OCI-LY3 (cell line): ENCODE results near the gene UBE2E1.
A peak's percentile ranks its signal among the peaks of the same experiment; 100 is the strongest.

ENCODE experiments used
- H2AFZ ChIP-seq: fragments of 200-600, 300-600 bp; shearing (Covaris generic); 2 replicates; pipeline ENCODE4 v1.6.0; 2014; ENCODE audit warnings: antibody characterized with exemption, low read depth, low read length
- H3K27ac ChIP-seq: fragments of 200-600, 300-600 bp; sonication (generic); 2 replicates; pipeline ENCODE4 v1.5.1; 2014; ENCODE audit warnings: mild to moderate bottlenecking, low read length, moderate library complexity, mixed read lengths
- H3K27me3 ChIP-seq: fragments of 200-600, 300-600 bp; sonication (generic); 2 replicates; pipeline ENCODE4 v1.6.1; 2014; ENCODE audit warnings: low read depth, low read length, mixed read lengths
- H3K36me3 ChIP-seq: fragments of 200-600, 300-600 bp; sonication (generic); replicated peaks from 2 replicates; pipeline ENCODE3; 2014; ENCODE audit warnings: low read depth, low read length, mixed read lengths
- H3K4me1 ChIP-seq: fragments of 300-600, 200-600 bp; sonication (generic); 2 replicates; pipeline ENCODE4 v1.6.1; 2014; ENCODE audit warnings: low read length, mixed read lengths
- H3K4me2 ChIP-seq: fragments of 200-600, 300-600 bp; sonication (generic); 2 replicates; pipeline ENCODE4 v1.6.1; 2014; ENCODE audit warnings: low read length, mixed read lengths
- H3K4me3 ChIP-seq: fragments of 300-600, 200-600 bp; sonication (generic); 2 replicates; pipeline ENCODE4 v1.5.1; 2014; ENCODE audit warnings: antibody characterized with exemption, mild to moderate bottlenecking, low read length, moderate library complexity
- H3K79me2 ChIP-seq: fragments of 300-600, 200-600 bp; shearing (Covaris generic); 2 replicates; pipeline ENCODE4 v1.6.1; 2014; ENCODE audit warnings: mild to moderate bottlenecking, low read length, mixed read lengths
- H3K9ac ChIP-seq: fragments of 300-600, 200-600 bp; shearing (Covaris generic); 2 replicates; pipeline ENCODE4 v1.6.0; 2014; ENCODE audit warnings: mild to moderate bottlenecking, low read length, moderate library complexity
- H3K9me3 ChIP-seq: fragments of 200-600, 300-600 bp; shearing (Covaris generic); 2 replicates; pipeline ENCODE4 v1.6.1; 2014; ENCODE audit warnings: low read length, mixed read lengths; ENCODE audit not compliant: insufficient read depth
- H4K20me1 ChIP-seq: fragments of 200-600, 300-600 bp; sonication (generic); 2 replicates; pipeline ENCODE4 v1.6.1; 2016; ENCODE audit warnings: low read length, mixed read lengths; ENCODE audit not compliant: insufficient read depth
- CTCF ChIP-seq: fragments of 200-600, 300-600 bp; sonication (generic); IDR thresholded peaks from 2 replicates; pipeline ENCODE4 v1.5.1; 2014; ENCODE audit warnings: antibody characterized with exemption, low read length, low read depth
- EZH2phosphoT487 ChIP-seq: fragments of 200-600 bp; shearing (Covaris generic); IDR thresholded peaks from 2 replicates; pipeline ENCODE4 v1.6.1; 2018; ENCODE audit warnings: antibody characterized with exemption, mixed run types, low read depth

UBE2E1 gene

GRCh38 chr3:23795096-23795495 is 10.7 kb upstream of the UBE2E1 start:
- no peak overlapping the region for H3K27ac ChIP-seq
- H3K4me3 ChIP-seq: no peak overlapping the region
- no peaks in the 10 kb centered on the region for H3K36me3 ChIP-seq
- TF ChIP-seq EZH2phosphoT487 (no peak), CTCF (no peak)
- no peak overlapping the region for H2AFZ ChIP-seq
- no peak overlapping the region for H3K4me2 ChIP-seq
- H4K20me1 ChIP-seq: peaks cover 15% of the 10 kb centered on the region
- H3K9ac ChIP-seq: no peak overlapping the region
- peaks cover 28% of the 10 kb centered on the region for H3K4me1 ChIP-seq
- no peaks in the 10 kb centered on the region for H3K9me3 ChIP-seq
- peaks cover 71% of the 10 kb centered on the region for H3K27me3 ChIP-seq
- H3K79me2 ChIP-seq: no peaks in the 10 kb centered on the region

- TF ChIP-seq EZH2phosphoT487 (no peak), CTCF (no peak)
- Histone ChIP-seq H3K27ac (no peak overlapping the region), H3K4me3 (no peak overlapping the region), H3K9me3 (no peaks in the 10 kb centered on the region), H2AFZ (no peak overlapping the region), H3K9ac (no peak overlapping the region), H3K36me3 (no peaks in the 10 kb centered on the region), H3K4me1 (peaks cover 28% of the 10 kb centered on the region), H4K20me1 (peaks cover 13% of the 10 kb centered on the region), H3K4me2 (no peak overlapping the region), H3K79me2 (no peaks in the 10 kb centered on the region), H3K27me3 (peaks cover 71% of the 10 kb centered on the region)
These were observed 9.2 kb upstream of the UBE2E1 start for GRCh38 chr3:23796518-23796917.

- no peak overlapping the region for H2AFZ ChIP-seq
- H3K9me3 ChIP-seq: no peaks in the 10 kb centered on the region
- H3K27ac ChIP-seq: no peak overlapping the region
- H3K4me1 ChIP-seq: peaks cover 28% of the 10 kb centered on the region
- no peak overlapping the region for H3K9ac ChIP-seq
- H4K20me1 ChIP-seq: peaks cover 9% of the 10 kb centered on the region
- H3K27me3 ChIP-seq: peaks cover 66% of the 10 kb centered on the region
- H3K4me2 ChIP-seq: peak overlapping the region; percentile 73
- TF ChIP-seq EZH2phosphoT487 (peak; percentile 70; the same call in 1 of the 2 replicates), CTCF (no peak)
- H3K4me3 ChIP-seq: peak overlapping the region; percentile 58
- no peaks in the 10 kb centered on the region for H3K79me2 ChIP-seq
- no peaks in the 10 kb centered on the region for H3K36me3 ChIP-seq
These were observed 8.3 kb upstream of the UBE2E1 start for GRCh38 chr3:23797491-23797890.

GRCh38 chr3:23798456-23798855 is 7.3 kb upstream of the UBE2E1 start:
- no peak overlapping the region for H3K9ac ChIP-seq
- H2AFZ ChIP-seq: no peak overlapping the region
- no peak overlapping the region for H3K27ac ChIP-seq
- H3K4me2 ChIP-seq: no peak overlapping the region
- H3K27me3 ChIP-seq: peaks cover 64% of the 10 kb centered on the region
- no peaks in the 10 kb centered on the region for H3K36me3 ChIP-seq
- no peaks in the 10 kb centered on the region for H3K79me2 ChIP-seq
- H3K4me1 ChIP-seq: peaks cover 28% of the 10 kb centered on the region
- H3K9me3 ChIP-seq: no peaks in the 10 kb centered on the region
- no peak overlapping the region for H3K4me3 ChIP-seq
- TF ChIP-seq CTCF (no peak), EZH2phosphoT487 (0 out of 2 replicates have a peak, but pooled peaks have one; percentile 21)
- peaks cover 9% of the 10 kb centered on the region for H4K20me1 ChIP-seq
